ENCODE results near the gene MAP4K2. TPM values are rescaled to one million over a fixed set of nuclear protein-coding genes. Genes with fewer than 3 reads are reported as not detected.

MAP4K2 gene
- total and polyA plus RNA-seq, 9 of the 15 experiments (the other 6 are each of a cell fraction or from before 2014, with no cell fraction given): 0.13 to 14.5 (median 7.3) TPM

DNA sequence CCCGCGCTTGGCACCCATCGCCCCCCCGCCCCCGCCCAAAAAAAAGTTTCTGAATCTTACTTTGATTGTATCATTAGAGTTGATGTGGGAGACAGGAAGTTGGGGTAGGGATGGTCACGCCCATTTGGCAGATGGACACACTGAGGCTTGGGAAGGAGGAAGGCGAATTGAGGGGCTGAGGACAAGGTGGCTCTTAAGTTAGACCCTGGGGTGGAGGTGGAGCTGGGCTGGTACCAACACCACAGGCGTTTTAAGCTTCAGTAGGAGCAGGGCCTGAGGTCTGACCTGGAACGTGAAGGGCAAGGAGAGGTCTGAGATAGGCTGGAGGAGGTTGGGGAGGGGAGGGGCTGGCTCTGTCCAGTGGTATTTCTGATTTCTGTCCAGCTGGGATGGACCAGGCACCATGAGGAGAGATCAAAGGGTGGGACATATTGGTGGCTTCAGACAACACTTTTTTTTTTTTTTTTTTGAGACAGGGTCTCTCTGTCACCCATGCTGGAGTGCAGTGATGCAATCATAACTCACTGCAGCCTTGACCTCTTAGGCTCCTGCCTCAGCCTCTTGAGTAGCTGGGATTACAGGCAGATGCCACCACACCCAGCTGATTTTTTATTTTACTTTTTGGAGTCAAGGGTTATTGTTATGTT lies 42.2 kb upstream of the MAP4K2 start (continued):
- peak in 1 of 2 experiments; percentile 88; a peak in 2 of 4 replicates for TF ChIP-seq ARNT (IDR thresholded peaks at IDR 0.05)
- TF ChIP-seq, protein P1, sequence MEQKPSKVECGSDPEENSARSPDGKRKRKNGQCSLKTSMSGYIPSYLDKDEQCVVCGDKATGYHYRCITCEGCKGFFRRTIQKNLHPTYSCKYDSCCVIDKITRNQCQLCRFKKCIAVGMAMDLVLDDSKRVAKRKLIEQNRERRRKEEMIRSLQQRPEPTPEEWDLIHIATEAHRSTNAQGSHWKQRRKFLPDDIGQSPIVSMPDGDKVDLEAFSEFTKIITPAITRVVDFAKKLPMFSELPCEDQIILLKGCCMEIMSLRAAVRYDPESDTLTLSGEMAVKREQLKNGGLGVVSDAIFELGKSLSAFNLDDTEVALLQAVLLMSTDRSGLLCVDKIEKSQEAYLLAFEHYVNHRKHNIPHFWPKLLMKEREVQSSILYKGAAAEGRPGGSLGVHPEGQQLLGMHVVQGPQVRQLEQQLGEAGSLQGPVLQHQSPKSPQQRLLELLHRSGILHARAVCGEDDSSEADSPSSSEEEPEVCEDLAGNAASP (IDR thresholded peaks at IDR 0.05): no peak
- no peak for TF ChIP-seq SUPT5H (IDR thresholded peaks at IDR 0.05)
- TF ChIP-seq, protein P2, sequence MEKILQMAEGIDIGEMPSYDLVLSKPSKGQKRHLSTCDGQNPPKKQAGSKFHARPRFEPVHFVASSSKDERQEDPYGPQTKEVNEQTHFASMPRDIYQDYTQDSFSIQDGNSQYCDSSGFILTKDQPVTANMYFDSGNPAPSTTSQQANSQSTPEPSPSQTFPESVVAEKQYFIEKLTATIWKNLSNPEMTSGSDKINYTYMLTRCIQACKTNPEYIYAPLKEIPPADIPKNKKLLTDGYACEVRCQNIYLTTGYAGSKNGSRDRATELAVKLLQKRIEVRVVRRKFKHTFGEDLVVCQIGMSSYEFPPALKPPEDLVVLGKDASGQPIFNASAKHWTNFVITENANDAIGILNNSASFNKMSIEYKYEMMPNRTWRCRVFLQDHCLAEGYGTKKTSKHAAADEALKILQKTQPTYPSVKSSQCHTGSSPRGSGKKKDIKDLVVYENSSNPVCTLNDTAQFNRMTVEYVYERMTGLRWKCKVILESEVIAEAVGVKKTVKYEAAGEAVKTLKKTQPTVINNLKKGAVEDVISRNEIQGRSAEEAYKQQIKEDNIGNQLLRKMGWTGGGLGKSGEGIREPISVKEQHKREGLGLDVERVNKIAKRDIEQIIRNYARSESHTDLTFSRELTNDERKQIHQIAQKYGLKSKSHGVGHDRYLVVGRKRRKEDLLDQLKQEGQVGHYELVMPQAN (IDR thresholded peaks at IDR 0.05; ENCODE audit: borderline replicate concordance): peak; percentile 70; the same call in 1 of the 2 replicates
- no peak for TF ChIP-seq ZNF217 (CRISPR knock-in tag; IDR thresholded peaks at IDR 0.05)
- peak; percentile 99 for TF ChIP-seq CBX1 (IDR thresholded peaks at IDR 0.05; ENCODE audit: low read depth)
- TF ChIP-seq ZNF311 (CRISPR knock-in tag; IDR thresholded peaks at IDR 0.05): no peak
- no peak for TF ChIP-seq ZNF431 (CRISPR knock-in tag; IDR thresholded peaks at IDR 0.05)
- TF ChIP-seq FIP1L1 (IDR thresholded peaks at IDR 0.05; ENCODE audit: low read depth, low read length, poor library complexity, severe bottlenecking): no peak
- no peak; the same call in 1 of the 2 replicates for TF ChIP-seq NCOA1 (IDR thresholded peaks at IDR 0.05; ENCODE audit: low read depth)
- no peak for TF ChIP-seq FOXA3 (CRISPR knock-in tag; conservative IDR thresholded peaks at IDR 0.05 in 1 of 2, IDR thresholded peaks at IDR 0.05 in 1 of 2)
- TF ChIP-seq MEIS2 (IDR thresholded peaks at IDR 0.05; ENCODE audit: partially characterized antibody): no peak
- TF ChIP-seq NBN (IDR thresholded peaks at IDR 0.05; ENCODE audit: low read depth): peak; percentile 74
- TF ChIP-seq, protein P3, sequence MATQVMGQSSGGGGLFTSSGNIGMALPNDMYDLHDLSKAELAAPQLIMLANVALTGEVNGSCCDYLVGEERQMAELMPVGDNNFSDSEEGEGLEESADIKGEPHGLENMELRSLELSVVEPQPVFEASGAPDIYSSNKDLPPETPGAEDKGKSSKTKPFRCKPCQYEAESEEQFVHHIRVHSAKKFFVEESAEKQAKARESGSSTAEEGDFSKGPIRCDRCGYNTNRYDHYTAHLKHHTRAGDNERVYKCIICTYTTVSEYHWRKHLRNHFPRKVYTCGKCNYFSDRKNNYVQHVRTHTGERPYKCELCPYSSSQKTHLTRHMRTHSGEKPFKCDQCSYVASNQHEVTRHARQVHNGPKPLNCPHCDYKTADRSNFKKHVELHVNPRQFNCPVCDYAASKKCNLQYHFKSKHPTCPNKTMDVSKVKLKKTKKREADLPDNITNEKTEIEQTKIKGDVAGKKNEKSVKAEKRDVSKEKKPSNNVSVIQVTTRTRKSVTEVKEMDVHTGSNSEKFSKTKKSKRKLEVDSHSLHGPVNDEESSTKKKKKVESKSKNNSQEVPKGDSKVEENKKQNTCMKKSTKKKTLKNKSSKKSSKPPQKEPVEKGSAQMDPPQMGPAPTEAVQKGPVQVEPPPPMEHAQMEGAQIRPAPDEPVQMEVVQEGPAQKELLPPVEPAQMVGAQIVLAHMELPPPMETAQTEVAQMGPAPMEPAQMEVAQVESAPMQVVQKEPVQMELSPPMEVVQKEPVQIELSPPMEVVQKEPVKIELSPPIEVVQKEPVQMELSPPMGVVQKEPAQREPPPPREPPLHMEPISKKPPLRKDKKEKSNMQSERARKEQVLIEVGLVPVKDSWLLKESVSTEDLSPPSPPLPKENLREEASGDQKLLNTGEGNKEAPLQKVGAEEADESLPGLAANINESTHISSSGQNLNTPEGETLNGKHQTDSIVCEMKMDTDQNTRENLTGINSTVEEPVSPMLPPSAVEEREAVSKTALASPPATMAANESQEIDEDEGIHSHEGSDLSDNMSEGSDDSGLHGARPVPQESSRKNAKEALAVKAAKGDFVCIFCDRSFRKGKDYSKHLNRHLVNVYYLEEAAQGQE (IDR thresholded peaks at IDR 0.05; ENCODE audit: borderline replicate concordance): no peak
- TF ChIP-seq, protein P3 (CRISPR knock-in tag; IDR thresholded peaks at IDR 0.05; ENCODE audit: low read depth): no peak
- TF ChIP-seq, protein P4, sequence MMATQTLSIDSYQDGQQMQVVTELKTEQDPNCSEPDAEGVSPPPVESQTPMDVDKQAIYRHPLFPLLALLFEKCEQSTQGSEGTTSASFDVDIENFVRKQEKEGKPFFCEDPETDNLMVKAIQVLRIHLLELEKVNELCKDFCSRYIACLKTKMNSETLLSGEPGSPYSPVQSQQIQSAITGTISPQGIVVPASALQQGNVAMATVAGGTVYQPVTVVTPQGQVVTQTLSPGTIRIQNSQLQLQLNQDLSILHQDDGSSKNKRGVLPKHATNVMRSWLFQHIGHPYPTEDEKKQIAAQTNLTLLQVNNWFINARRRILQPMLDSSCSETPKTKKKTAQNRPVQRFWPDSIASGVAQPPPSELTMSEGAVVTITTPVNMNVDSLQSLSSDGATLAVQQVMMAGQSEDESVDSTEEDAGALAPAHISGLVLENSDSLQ (IDR thresholded peaks at IDR 0.05): peak; percentile 48
- TF ChIP-seq ELF1 (tag; IDR thresholded peaks at IDR 0.05): 0 out of 2 replicates have a peak, but pooled peaks have one; percentile 34

All from K562 (cell line).